NCI-H1417 (cell line): ENCODE data around the gene MTCH1.

Source experiments
- DNase-seq, 3 experiments: peaks; one replicate each; lab custom pipeline; 2025; lab: John Stamatoyannopoulos, UW

The MTCH1 gene

GRCh38 chr6:37017606-37018197 is 31.7 kb upstream of the MTCH1 start:
- peak in 2 of 3 experiments; percentile 47 to 62 for DNase-seq

GRCh38 chr6:37016995-37017394 is 31.0 kb upstream of the MTCH1 start:
- no peak for DNase-seq

GRCh38 chr6:37015532-37015931 is 29.5 kb upstream of the MTCH1 start:
- DNase-seq: no peak

GRCh38 chr6:37014667-37015066 is 28.7 kb upstream of the MTCH1 start:
- DNase-seq: no peak

- peak in 1 of 3 experiments; percentile 50 for DNase-seq
Observed at GRCh38 chr6:37013516-37014491, 27.8 kb upstream of the MTCH1 start.

- no peak for DNase-seq
Observed at GRCh38 chr6:37011656-37012378, 25.8 kb upstream of the MTCH1 start.

- DNase-seq: no peak
Observed at GRCh38 chr6:37010402-37010892, 24.5 kb upstream of the MTCH1 start.

- DNase-seq: no peak
Observed at GRCh38 chr6:37008484-37009465, 22.8 kb upstream of the MTCH1 start.

GRCh38 chr6:37007340-37008043 is 21.5 kb upstream of the MTCH1 start:
- no peak for DNase-seq

- DNase-seq: no peak
Observed at GRCh38 chr6:37006793-37007339, 20.9 kb upstream of the MTCH1 start.

GRCh38 chr6:37005827-37006567 is 20.0 kb upstream of the MTCH1 start:
- peak in 1 of 3 experiments; percentile 32 for DNase-seq

GRCh38 chr6:37005061-37005810 is 19.2 kb upstream of the MTCH1 start, which contains the start of gene FGD2:
Gene FGD2, plus strand, starts transcription at chr6:37005655. Its CDS starts 163 bp downstream, at chr6:37005818.
- DNase-seq: no peak

- peak in 1 of 3 experiments; percentile 53 for DNase-seq
Observed at GRCh38 chr6:37004044-37004980, 18.3 kb upstream of the MTCH1 start.

- DNase-seq: peak in 2 of 3 experiments; percentile 40 to 79
Observed at GRCh38 chr6:36999751-37000125, 13.7 kb upstream of the MTCH1 start.

GRCh38 chr6:36999061-36999750 is 13.2 kb upstream of the MTCH1 start:
- peak; percentile 31 to 90 (median 73) for DNase-seq

- no peak for DNase-seq
Observed at GRCh38 chr6:36998723-36999038, 12.7 kb upstream of the MTCH1 start.
